IMR-90 (cell line): ENCODE results near the gene SCARF2.

Source experiments
- CHD1 ChIP-seq: IDR thresholded peaks from 2 replicates; pipeline ENCODE4 v1.6.1; 2012; ENCODE audit warnings: low read depth, low read length, improper control_type of control experiment
- ELK1 ChIP-seq: fragments of 150-350 bp; IDR thresholded peaks from 2 replicates; pipeline ENCODE4 v1.6.1; 2016; ENCODE audit warnings: low read depth, mild to moderate bottlenecking, low read length, moderate library complexity, borderline replicate concordance
- FOS ChIP-seq: fragments of 150-350 bp; IDR thresholded peaks from 2 replicates; pipeline ENCODE4 v1.6.1; 2016; ENCODE audit warnings: low read depth, low read length
- NFE2L2 ChIP-seq: fragments of 150-350 bp; IDR thresholded peaks from 2 replicates; pipeline ENCODE4 v1.6.1; 2016; ENCODE audit warnings: low read depth, mild to moderate bottlenecking, low read length
- POLR2A ChIP-seq: IDR thresholded peaks from 2 replicates; pipeline ENCODE4 v1.6.1; 2012; ENCODE audit warnings: mild to moderate bottlenecking, low read depth, low read length
- RAD21 ChIP-seq: IDR thresholded peaks from 2 replicates; pipeline ENCODE4 v1.6.1; 2012; ENCODE audit warnings: low read length, improper control_type of control experiment
- RFX5 ChIP-seq: IDR thresholded peaks from 2 replicates; pipeline ENCODE4 v1.8.0; 2012; ENCODE audit warnings: low read depth, mild to moderate bottlenecking, low read length, moderate library complexity
- SMC3 ChIP-seq: fragments of 150-350 bp; IDR thresholded peaks from 2 replicates; pipeline ENCODE4 v1.6.1; 2016; ENCODE audit warnings: low read depth, mild to moderate bottlenecking, antibody characterized with exemption, low read length, moderate library complexity
- TF ChIP-seq, protein P1 (sequence below): conservative IDR thresholded peaks from 2 replicates; pipeline ENCODE4 v1.5.1; 2012; ENCODE audit warnings: mild to moderate bottlenecking, low read depth, low read length, improper control_type of control experiment

- no peak for TF ChIP-seq SMC3
- TF ChIP-seq FOS: no peak
- TF ChIP-seq, protein P1, sequence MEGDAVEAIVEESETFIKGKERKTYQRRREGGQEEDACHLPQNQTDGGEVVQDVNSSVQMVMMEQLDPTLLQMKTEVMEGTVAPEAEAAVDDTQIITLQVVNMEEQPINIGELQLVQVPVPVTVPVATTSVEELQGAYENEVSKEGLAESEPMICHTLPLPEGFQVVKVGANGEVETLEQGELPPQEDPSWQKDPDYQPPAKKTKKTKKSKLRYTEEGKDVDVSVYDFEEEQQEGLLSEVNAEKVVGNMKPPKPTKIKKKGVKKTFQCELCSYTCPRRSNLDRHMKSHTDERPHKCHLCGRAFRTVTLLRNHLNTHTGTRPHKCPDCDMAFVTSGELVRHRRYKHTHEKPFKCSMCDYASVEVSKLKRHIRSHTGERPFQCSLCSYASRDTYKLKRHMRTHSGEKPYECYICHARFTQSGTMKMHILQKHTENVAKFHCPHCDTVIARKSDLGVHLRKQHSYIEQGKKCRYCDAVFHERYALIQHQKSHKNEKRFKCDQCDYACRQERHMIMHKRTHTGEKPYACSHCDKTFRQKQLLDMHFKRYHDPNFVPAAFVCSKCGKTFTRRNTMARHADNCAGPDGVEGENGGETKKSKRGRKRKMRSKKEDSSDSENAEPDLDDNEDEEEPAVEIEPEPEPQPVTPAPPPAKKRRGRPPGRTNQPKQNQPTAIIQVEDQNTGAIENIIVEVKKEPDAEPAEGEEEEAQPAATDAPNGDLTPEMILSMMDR: no peak
- no peak for TF ChIP-seq RAD21
- TF ChIP-seq CHD1: no peak
- no peak for TF ChIP-seq POLR2A
- TF ChIP-seq NFE2L2: no peak
- TF ChIP-seq RFX5: no peak
- TF ChIP-seq ELK1: no peak
These were observed 32.7 kb downstream of the SCARF2 start for GRCh38 chr22:20404881-20405280.
